ENCODE data around the gene CTDNEP1. TPM values are rescaled to one million over a fixed set of nuclear protein-coding genes. Genes with fewer than 3 reads are reported as not detected.

Gene CTDNEP1
- total and polyA plus RNA-seq, 2 of the 4 experiments (the other 2 are of a cell fraction), result 23.8 to 132 TPM

GRCh38 chr17:7241783-7242716 is 9.5 kb downstream of the CTDNEP1 start, which contains the start of gene GABARAP (continued):
- TF ChIP-seq MAFK (IDR thresholded peaks at IDR 0.05; ENCODE audit: low read depth, low read length) (no peak), CHD1 (IDR thresholded peaks at IDR 0.05; ENCODE audit: low read depth, low read length) (no peak), BHLHE40 (IDR thresholded peaks at IDR 0.05; ENCODE audit: low read depth, low read length) (0 out of 2 replicates have a peak, but pooled peaks have one; percentile 53), NFE2L2 (IDR thresholded peaks at IDR 0.05; ENCODE audit: low read depth, low read length) (no peak)
